Esophagus squamous epithelium (tissue), 4 donors: ENCODE measurements around the gene FRMD6.

ENCODE experiments used
- CTCF ChIP-seq, 6 experiments: fragments of 450-650 bp in 4 of 6; fragments of 200-600 bp in 2 of 6; sonication (generic) in 2 of 6; IDR thresholded peaks; one replicate each; pipeline ENCODE4 v1.5.1; 2016 to 2019; ENCODE audit warnings: antibody characterized with exemption in 6 of 6, mild to moderate bottlenecking in 4 of 6, moderate library complexity in 4 of 6
- POLR2A ChIP-seq, 4 donors: fragments of 450-650 bp; IDR thresholded peaks; one replicate each; pipeline ENCODE4 v1.6.1; 2017; ENCODE audit warnings: antibody characterized with exemption in 4 of 4, mild to moderate bottlenecking in 4 of 4, moderate library complexity in 3 of 4

DNA sequence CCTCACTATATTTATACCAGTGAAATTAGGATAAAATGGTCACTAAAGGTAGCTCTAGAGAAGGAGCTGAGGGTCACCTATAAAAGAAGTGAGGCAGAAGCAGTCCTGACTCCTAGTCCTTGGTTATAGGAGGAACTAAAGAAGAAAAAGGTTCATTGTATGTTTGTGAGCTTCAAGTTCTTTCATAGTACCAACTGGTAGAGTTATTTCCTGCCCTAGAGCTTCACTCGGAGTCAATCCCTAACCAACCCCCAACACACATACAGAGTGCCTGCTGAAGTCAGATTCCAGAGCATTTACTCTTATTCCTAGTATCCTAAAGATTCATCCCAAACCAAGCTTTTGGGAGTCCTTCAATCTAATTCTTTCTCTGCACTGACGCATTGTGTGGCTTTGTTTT lies 29.3 kb upstream of the FRMD6 start:
- no peak for TF ChIP-seq CTCF (IDR thresholded peaks at IDR 0.05)
- no peak for TF ChIP-seq POLR2A (IDR thresholded peaks at IDR 0.05)
